WI38 (cell line): ENCODE measurements around the gene ZMIZ1.

Source experiments
- H3K4me3 ChIP-seq: 2 replicates; pipeline ENCODE4 v1.5.1; 2011; ENCODE audit warnings: low read depth, mild to moderate bottlenecking, control low read depth, low read length
- CTCF ChIP-seq: IDR thresholded peaks from 2 replicates; pipeline ENCODE4 v1.5.1; 2012; ENCODE audit warnings: low read depth, mild to moderate bottlenecking, control low read depth, low read length

The ZMIZ1 gene

GRCh38 chr10:79192677-79193003 is 123.9 kb downstream of the ZMIZ1 start:
- TF ChIP-seq CTCF, result no peak
- H3K4me3 ChIP-seq, result no peak overlapping the region

GRCh38 chr10:79193694-79194382 is 125.1 kb downstream of the ZMIZ1 start:
- TF ChIP-seq CTCF, result no peak
- no peak overlapping the region for H3K4me3 ChIP-seq

GRCh38 chr10:79195091-79195923 is 126.5 kb downstream of the ZMIZ1 start:
- TF ChIP-seq CTCF, result peak; percentile 82
- no peak overlapping the region for H3K4me3 ChIP-seq

GRCh38 chr10:79196470-79197461 is 128.0 kb downstream of the ZMIZ1 start:
- TF ChIP-seq CTCF, result peak; percentile 84

GRCh38 chr10:79197558-79197957 is 128.8 kb downstream of the ZMIZ1 start:
- H3K4me3 ChIP-seq, result no peak overlapping the region
- TF ChIP-seq CTCF, result no peak

More at GRCh38 chr10:79196470-79197461, 128.0 kb downstream of the ZMIZ1 start:
- H3K4me3 ChIP-seq, result no peak overlapping the region

GRCh38 chr10:79200346-79200745 is 131.6 kb downstream of the ZMIZ1 start:
- H3K4me3 ChIP-seq, result no peak overlapping the region
- TF ChIP-seq CTCF, result no peak
